K562 (cell line): Measurements from ENCODE around the gene LRRC41. TPM values are rescaled to one million over a fixed set of nuclear protein-coding genes. Genes with fewer than 3 reads are reported as not detected.
A peak's percentile ranks its signal among the peaks of the same experiment; 100 is the strongest.

Experiments
- ARID3A ChIP-seq: IDR thresholded peaks from 2 replicates; pipeline ENCODE4 v1.6.1; 2012; ENCODE audit warnings: low read depth, low read length, improper control_type of control experiment, borderline replicate concordance
- ATF3 ChIP-seq, 2 experiments: fragments of 450-650 bp in 1 of 2; sonication (generic) in 1 of 2; formaldehyde crosslinking in 1 of 2; IDR thresholded peaks in 1 of 2; conservative IDR thresholded peaks in 1 of 2; 2 replicates each; pipeline versions ENCODE4 v1.6.1 to v1.8.1; 2016 to 2023; ENCODE audit warnings: mild to moderate bottlenecking in 2 of 2, moderate library complexity in 2 of 2, inconsistent platforms in 1 of 2, missing genetic modification reagents in 1 of 2
- CEBPB ChIP-seq: fragments of 450-650 bp; IDR thresholded peaks from 2 replicates; pipeline ENCODE4 v1.6.1; 2016; ENCODE audit warnings: missing genetic modification characterization, missing compliant biosample characterization
- CTBP1 ChIP-seq: fragments of 450-650 bp; IDR thresholded peaks from 2 replicates; pipeline ENCODE4 v1.6.1; 2016; ENCODE audit warnings: borderline replicate concordance
- E4F1 ChIP-seq: fragments of 250-450 bp; sonication (Bioruptor Pico); IDR thresholded peaks from 2 replicates; pipeline ENCODE4 v1.5.0; 2021; ENCODE audit warnings: mild to moderate bottlenecking, borderline replicate concordance
- HSF4 ChIP-seq: fragments of 250-450 bp; sonication (Bioruptor Pico); IDR thresholded peaks from 2 replicates; pipeline ENCODE4 v2.1.2; 2022; ENCODE audit warnings: mild to moderate bottlenecking, moderate library complexity, borderline replicate concordance
- MCM2 ChIP-seq: fragments of 450-650 bp; IDR thresholded peaks from 2 replicates; pipeline ENCODE4 v1.6.1; 2017; ENCODE audit warnings: low read depth, mild to moderate bottlenecking
- MITF ChIP-seq: IDR thresholded peaks from 2 replicates; pipeline ENCODE4 v1.6.1; 2014; ENCODE audit warnings: antibody characterized with exemption
- POLR3G ChIP-seq: IDR thresholded peaks from 2 replicates; pipeline ENCODE4 v1.6.1; 2011; ENCODE audit not compliant: insufficient read length, insufficient replicate concordance; ENCODE audit errors: extremely low read depth
- PPARD ChIP-seq: fragments of 250-450 bp; sonication (Bioruptor Pico); IDR thresholded peaks from 2 replicates; pipeline ENCODE4 v1.8.0; 2022; ENCODE audit warnings: inconsistent platforms, mild to moderate bottlenecking, moderate library complexity
- SMC3 ChIP-seq: conservative IDR thresholded peaks from 2 replicates; pipeline ENCODE4 v1.6.1; 2011; ENCODE audit warnings: low read depth, low read length, improper control_type of control experiment; ENCODE audit not compliant: insufficient read depth
- ZBED1 ChIP-seq: IDR thresholded peaks from 2 replicates; pipeline ENCODE4 v1.6.1; 2014
- ZNF12 ChIP-seq: sonication (generic); formaldehyde crosslinking; IDR thresholded peaks from 2 replicates; pipeline ENCODE4 v1.4.0; 2020; ENCODE audit warnings: mild to moderate bottlenecking, missing genetic modification reagents
- ZNF24 ChIP-seq: fragments of 450-650 bp; IDR thresholded peaks from 2 replicates; pipeline ENCODE4 v1.6.1; 2016
- ZNF644 ChIP-seq: fragments of 200-800 bp; sonication (Bioruptor generic); IDR thresholded peaks from 2 replicates; pipeline ENCODE4 v1.6.1; 2016; ENCODE audit warnings: low read depth, missing genetic modification characterization, missing compliant biosample characterization
- ZNF717 ChIP-seq: fragments of 250-450 bp; sonication (Bioruptor Pico); IDR thresholded peaks from 2 replicates; pipeline ENCODE4 v1.5.0; 2021
- ZNF764 ChIP-seq: fragments of 250-450 bp; sonication (Bioruptor Pico); IDR thresholded peaks from 2 replicates; pipeline ENCODE4 v1.4.0; 2020; ENCODE audit warnings: low read depth, mild to moderate bottlenecking, moderate library complexity
- polyA plus RNA-seq, 8 experiments: library from polyadenylated mRNA; depleted of rRNA in 4 of 8; stranded (reverse) in 5 of 8; unstranded in 3 of 8; fragments of >200 nt; fragmentation: Nextera tagmentation in 2 of 8; fragmentation: Illumina TruSeq in 1 of 8; extraction: Ambion mirVana in 2 of 8; extraction: Trizol in 1 of 8; gene quantifications; 2 replicates each; pipeline versions ENCODE4 v1.2.1 to v1.2.3, GENCODE V29; 2011 to 2014; ENCODE audit warnings: inconsistent platforms in 1 of 8, missing spikeins in 1 of 8
- total RNA-seq, 7 experiments: library from RNA; depleted of rRNA in 6 of 7; stranded (reverse); fragments of >200 nt in 6 of 7; fragmentation: Illumina TruSeq in 2 of 7; extraction: Trizol in 2 of 7; gene quantifications; 2 replicates each; pipeline versions ENCODE4 v1.2.1 to v1.2.3, GENCODE V29; 2011 to 2021; ENCODE audit warnings: low replicate concordance in 1 of 7

Gene LRRC41
- total and polyA plus RNA-seq, 9 of the 15 experiments (the other 6 are each of a cell fraction or from before 2014, with no cell fraction given) = 10.5 to 64.7 (median 44.2) TPM

GRCh38 chr1:46246548-46247435 is 56.6 kb downstream of the LRRC41 start (continued):
- TF ChIP-seq ATF3 (IDR thresholded peaks at IDR 0.05) (peak; percentile 41; the same call in 1 of the 2 replicates), ATF3 (CRISPR knock-in tag; conservative IDR thresholded peaks at IDR 0.05) (no peak), ZNF24 (no peak), ZBED1 (no peak), HSF4 (no peak), CTBP1 (peak; percentile 48), ARID3A (no peak), ZNF764 (CRISPR knock-in tag) (0 out of 2 replicates have a peak, but pooled peaks have one; percentile 40), SMC3 (no peak), PPARD (CRISPR knock-in tag) (no peak), ZNF644 (tag) (no peak), POLR3G (no peak), MCM2 (no peak), E4F1 (CRISPR knock-in tag) (no peak), ZNF12 (CRISPR knock-in tag) (no peak), MITF (no peak), ZNF717 (CRISPR knock-in tag) (no peak), CEBPB (no peak)
